GM13976 (cell line): ENCODE data around the gene PICK1.

Source experiments
- DNase-seq: peaks from one replicate; pipeline ENCODE4 v3.0.0; 2012; ENCODE audit warnings: low spot score
- in situ Hi-C: fragments of 300-500 bp; cut with MboI; formaldehyde crosslinking; loops from one replicate; pipeline ENCODE4 v1.12.0; 2022; ENCODE audit warnings: low sequenced_read_pairs, mixed read lengths, inconsistent platforms; ENCODE audit not compliant: unreplicated experiment
- TF ChIP-seq, protein P1 (sequence below): IDR thresholded peaks from 2 replicates; pipeline ENCODE4 v1.5.1; 2012; ENCODE audit warnings: borderline replicate concordance, mild to moderate bottlenecking; ENCODE audit not compliant: insufficient read depth; ENCODE audit errors: extremely low read depth, missing control alignments, control extremely low read depth

Gene PICK1

DNA sequence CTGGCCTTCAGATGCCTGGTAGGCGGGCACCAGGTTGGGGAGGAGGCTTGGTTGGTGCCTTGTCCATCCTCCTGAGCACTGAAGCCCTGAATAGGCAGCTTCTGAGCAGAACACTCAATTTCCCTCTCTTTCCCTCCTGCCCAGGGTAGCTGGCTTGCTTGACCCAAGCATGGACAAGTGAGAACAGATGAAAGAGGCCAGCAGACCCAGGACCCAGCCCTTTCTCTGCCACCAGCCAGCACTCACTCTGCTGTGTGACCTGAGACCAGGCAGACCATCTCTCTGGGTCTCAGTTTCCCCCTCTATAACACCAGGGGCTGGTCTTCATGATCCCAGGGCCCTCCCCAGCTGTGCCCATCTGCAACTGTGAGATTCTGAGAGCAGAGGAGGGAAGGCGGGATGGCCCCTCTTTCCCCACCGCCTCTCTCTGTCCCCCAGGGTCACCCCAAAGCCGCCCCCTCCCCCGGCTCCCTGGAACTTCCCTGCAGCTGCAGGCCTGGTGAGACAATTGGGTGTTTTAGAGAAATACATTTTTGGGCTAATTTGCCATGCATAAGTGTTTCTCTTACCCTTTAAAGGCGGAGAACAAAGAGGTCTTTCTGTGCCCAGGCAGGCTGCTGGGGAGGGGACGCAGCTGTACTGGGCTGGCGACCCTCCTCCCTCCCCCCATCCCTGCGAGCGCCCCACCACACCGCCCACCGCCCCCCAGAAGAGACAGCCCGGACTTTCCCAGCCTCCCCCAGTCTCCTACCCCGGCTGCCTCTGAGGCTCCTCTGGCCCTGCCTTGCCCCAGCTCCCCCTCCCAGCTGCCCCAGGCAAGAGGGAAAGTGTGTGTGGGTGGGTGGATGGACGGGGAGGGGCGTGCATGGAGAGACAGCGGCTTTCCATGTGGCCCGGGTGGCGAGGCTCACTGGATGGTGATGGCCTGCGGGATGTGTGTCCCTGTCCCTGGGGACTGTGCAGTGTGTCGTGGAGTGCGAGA lies 30.8 kb upstream of the PICK1 start:
- DNase-seq, result no peak
- in situ Hi-C loops, result loop anchor here (10.0 kb wide), 1 partner anchor 62 kb away; no protein-coding TSS in a partner anchor
- TF ChIP-seq, protein P1, sequence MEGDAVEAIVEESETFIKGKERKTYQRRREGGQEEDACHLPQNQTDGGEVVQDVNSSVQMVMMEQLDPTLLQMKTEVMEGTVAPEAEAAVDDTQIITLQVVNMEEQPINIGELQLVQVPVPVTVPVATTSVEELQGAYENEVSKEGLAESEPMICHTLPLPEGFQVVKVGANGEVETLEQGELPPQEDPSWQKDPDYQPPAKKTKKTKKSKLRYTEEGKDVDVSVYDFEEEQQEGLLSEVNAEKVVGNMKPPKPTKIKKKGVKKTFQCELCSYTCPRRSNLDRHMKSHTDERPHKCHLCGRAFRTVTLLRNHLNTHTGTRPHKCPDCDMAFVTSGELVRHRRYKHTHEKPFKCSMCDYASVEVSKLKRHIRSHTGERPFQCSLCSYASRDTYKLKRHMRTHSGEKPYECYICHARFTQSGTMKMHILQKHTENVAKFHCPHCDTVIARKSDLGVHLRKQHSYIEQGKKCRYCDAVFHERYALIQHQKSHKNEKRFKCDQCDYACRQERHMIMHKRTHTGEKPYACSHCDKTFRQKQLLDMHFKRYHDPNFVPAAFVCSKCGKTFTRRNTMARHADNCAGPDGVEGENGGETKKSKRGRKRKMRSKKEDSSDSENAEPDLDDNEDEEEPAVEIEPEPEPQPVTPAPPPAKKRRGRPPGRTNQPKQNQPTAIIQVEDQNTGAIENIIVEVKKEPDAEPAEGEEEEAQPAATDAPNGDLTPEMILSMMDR, result no peak

DNA sequence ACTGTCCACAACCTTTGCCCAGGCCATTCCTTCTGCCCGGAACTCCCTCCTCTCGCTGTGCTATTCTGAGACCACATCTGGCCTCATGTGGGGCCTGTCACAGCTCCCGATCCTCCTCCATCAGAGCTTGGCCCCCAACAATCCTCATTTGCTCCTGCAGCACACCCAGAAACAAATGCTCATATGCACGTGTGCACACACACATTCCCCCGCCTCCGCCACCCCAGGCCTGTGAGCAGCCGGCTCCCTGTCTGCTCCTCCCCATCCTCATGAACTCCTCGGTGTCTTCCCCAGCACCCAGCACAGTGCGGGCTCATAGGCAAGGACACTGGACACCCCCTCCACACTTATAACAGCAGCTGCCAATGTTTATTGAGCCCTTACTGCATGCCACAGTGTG lies 29.7 kb upstream of the PICK1 start:
- no peak for DNase-seq
- TF ChIP-seq, protein P1, result no peak
- in situ Hi-C loops, result loop anchor here (10.0 kb wide), 1 partner anchor 63 kb away; no protein-coding TSS in a partner anchor

DNA sequence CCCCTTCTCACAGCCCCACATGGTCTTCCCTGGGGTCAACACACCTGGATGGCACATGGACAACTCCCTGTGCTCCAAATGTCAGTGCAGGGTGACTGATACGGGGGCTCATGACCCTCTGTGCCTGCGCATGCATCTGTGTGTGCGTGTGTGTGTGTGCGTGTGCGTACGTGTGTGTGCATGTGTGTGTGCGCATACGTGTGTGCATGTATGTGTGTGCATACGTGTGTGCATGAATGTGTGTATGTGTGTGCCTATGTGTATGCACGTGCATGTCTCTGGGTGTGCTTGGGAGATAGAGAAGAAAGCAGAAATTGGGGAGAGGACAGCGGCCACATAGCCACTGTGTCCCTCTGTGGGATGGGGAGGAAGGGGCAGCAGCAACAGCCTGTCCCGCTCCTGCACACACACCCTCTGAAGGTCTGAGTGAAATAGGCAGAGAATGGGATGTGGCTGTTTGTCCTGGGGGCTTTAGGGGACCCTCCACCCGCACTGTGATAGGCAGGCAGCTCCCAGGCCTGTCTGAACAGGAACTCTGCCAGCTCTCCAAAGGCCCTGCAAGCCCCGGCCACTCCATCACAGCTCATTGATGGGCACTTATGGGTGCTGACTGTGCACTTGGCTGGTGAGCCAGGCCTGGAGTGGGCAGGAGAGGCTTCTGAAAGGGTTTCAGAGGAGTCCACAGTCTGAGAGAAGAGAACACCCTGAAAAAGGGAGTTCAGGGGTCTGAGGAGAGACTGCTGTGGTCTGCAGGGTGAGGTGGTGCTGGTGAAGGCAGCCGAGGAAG lies 28.7 kb upstream of the PICK1 start:
- in situ Hi-C loops, result loop anchor here (10.0 kb wide), 1 partner anchor 64 kb away; no protein-coding TSS in a partner anchor
- TF ChIP-seq, protein P1, result no peak
- DNase-seq, result no peak

DNA sequence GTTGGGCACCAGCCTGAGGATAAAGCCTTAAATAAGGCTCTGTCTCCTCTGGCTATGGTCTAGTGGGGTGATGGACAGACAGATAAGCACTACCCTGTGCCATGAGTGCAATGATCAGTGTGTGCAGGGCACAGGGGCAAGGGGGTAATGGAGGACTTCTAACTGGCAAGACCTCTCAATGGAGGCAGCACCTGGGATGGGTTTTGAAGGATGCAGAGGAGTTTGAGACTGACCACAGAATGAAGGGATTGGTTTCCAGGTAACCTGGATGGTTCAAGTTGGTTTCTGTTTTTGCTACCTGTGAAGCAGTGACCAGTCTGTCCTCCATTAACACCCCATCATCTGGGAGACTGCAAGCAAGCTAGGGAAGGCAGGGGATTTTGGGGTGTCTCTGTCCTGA lies 27.8 kb upstream of the PICK1 start:
- no peak for DNase-seq
- TF ChIP-seq, protein P1, result no peak
- in situ Hi-C loops, result loop anchor here (10.0 kb wide), 1 partner anchor 65 kb away; no protein-coding TSS in a partner anchor

DNA sequence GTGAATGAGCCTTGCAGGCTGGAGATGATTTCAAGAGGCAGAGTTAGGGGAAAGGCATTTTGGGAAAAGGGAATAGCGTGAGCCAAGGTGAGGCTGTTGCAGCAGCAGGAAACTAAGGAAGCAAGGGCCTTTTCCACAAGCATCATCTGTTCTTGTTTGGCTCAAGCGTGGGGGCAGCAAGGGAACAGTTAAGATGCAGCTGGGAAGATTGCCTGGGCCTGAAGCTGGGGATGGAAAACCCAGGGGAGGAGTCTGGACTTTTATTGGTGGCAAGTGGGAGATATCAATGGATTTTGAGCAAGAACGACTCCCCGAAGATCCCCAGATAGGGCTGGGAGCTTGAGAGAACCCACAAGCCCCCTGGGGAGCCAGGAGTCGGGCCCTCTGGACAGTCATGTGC lies 27.3 kb upstream of the PICK1 start:
- TF ChIP-seq, protein P1, result no peak
- in situ Hi-C loops, result loop anchor here (10.0 kb wide), 1 partner anchor 65 kb away; no protein-coding TSS in a partner anchor
- DNase-seq, result no peak
